Hepatocyte (in vitro differentiated cells): ENCODE data around the gene ZNF488.

Experiments
- EZH2 ChIP-seq: fragments of 200-600 bp; sonication (generic); IDR thresholded peaks from 2 replicates; pipeline ENCODE4 v1.6.1; 2016; ENCODE audit warnings: antibody characterized with exemption, mild to moderate bottlenecking, borderline replicate concordance
- TF ChIP-seq, protein P1 (sequence below): fragments of 200-600 bp; sonication (generic); IDR thresholded peaks from 2 replicates; pipeline ENCODE4 v1.5.1; 2016; ENCODE audit warnings: antibody characterized with exemption, mild to moderate bottlenecking; ENCODE audit not compliant: poor library complexity

DNA sequence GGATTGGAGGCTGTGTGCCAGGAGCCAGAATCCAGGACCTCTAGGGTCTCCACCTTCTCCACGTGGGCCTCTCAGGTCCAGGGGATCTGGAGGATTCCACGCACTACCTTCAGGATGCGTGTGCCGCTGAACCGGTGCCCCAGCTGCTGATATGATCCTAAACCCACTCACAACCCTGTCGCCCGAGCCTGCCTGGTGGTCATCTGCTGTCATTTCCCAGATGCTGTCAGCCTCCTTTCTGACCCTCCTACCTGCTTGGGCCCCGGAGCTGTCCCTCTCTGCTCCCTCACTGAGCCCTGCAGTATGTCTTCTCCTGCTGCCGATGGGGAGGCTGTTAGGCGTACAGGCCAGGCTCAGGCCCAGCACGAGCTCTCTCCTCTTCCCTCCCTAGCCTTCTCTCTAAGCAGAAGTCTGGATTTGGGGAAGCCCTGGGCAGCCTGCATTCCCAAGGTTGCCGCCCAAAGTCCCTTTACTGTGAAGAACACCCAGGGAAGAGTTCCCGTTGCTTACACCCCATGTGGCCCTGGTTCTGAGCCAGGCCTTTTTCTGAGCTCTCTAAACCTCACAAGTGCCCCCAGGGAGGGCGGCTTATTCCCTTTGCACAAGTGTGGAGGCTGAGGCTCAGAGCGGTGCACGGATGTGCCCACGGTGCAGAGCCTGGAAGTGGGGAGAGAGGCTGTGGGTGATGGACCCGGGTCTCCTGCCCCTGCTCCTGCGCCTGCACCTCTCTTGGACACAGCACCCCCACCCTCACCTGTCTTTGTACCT lies 30.8 kb upstream of the ZNF488 start:
- TF ChIP-seq, protein P1, sequence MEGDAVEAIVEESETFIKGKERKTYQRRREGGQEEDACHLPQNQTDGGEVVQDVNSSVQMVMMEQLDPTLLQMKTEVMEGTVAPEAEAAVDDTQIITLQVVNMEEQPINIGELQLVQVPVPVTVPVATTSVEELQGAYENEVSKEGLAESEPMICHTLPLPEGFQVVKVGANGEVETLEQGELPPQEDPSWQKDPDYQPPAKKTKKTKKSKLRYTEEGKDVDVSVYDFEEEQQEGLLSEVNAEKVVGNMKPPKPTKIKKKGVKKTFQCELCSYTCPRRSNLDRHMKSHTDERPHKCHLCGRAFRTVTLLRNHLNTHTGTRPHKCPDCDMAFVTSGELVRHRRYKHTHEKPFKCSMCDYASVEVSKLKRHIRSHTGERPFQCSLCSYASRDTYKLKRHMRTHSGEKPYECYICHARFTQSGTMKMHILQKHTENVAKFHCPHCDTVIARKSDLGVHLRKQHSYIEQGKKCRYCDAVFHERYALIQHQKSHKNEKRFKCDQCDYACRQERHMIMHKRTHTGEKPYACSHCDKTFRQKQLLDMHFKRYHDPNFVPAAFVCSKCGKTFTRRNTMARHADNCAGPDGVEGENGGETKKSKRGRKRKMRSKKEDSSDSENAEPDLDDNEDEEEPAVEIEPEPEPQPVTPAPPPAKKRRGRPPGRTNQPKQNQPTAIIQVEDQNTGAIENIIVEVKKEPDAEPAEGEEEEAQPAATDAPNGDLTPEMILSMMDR: no peak
- TF ChIP-seq EZH2: no peak
